Measurements from ENCODE around the gene SLC6A20. TPM values are rescaled to one million over a fixed set of nuclear protein-coding genes. Genes with fewer than 3 reads are reported as not detected.

SLC6A20 gene
- total and polyA plus RNA-seq, 2 donors from 2014 or later = 0.37 to 35.2 TPM

DNA sequence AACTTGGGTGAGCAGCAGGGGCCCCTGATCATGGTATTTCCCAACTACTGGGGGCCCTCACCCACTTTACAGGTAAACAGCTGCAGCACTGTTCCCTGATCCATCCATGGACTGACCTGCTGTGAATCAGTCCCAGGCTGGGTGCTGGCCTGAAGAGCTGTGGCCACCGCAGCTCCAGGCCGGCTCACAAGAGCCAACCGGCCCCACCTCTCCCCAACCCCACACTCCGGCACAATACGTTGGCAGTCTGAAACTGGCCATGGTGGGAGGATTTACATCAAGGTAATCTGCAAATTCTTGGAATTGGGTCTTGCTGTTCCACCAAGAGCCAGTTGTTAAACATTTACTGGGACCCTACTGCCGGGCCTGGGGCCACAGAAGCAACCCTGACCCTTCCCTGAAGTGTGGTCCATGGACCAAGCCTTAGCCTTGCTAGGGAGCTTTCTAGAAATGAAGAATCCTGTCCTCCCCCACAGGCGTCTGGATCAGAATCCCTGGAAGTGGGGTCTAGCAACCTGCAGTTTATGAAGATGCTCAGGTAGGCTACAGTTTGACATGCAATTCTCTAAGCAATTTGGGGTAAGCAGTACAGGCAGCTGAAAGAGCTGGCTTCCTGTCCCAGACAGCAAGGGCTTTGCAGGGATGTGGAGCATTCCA lies 3.7 kb downstream of the SLC6A20 start:
- TF ChIP-seq, protein P1, sequence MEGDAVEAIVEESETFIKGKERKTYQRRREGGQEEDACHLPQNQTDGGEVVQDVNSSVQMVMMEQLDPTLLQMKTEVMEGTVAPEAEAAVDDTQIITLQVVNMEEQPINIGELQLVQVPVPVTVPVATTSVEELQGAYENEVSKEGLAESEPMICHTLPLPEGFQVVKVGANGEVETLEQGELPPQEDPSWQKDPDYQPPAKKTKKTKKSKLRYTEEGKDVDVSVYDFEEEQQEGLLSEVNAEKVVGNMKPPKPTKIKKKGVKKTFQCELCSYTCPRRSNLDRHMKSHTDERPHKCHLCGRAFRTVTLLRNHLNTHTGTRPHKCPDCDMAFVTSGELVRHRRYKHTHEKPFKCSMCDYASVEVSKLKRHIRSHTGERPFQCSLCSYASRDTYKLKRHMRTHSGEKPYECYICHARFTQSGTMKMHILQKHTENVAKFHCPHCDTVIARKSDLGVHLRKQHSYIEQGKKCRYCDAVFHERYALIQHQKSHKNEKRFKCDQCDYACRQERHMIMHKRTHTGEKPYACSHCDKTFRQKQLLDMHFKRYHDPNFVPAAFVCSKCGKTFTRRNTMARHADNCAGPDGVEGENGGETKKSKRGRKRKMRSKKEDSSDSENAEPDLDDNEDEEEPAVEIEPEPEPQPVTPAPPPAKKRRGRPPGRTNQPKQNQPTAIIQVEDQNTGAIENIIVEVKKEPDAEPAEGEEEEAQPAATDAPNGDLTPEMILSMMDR (IDR thresholded peaks at IDR 0.05; ENCODE audit: borderline replicate concordance, extremely low read depth, insufficient read depth) = no peak
- Histone ChIP-seq H3K9ac (ENCODE audit: low read length in 3 of 3) (no peak overlapping the region), H3K27ac (ENCODE audit: low read depth in 2 of 2, low read length in 2 of 2) (no peak overlapping the region), H3K27me3 (ENCODE audit: control insufficient read depth, insufficient read depth, low read length) (peaks cover 18% of the 10 kb centered on the region), H3K36me3 (ENCODE audit: control insufficient read depth in 2 of 3, insufficient read depth in 3 of 3, low read length in 3 of 3) (no peaks in the 10 kb centered on the region), H3K4me1 (ENCODE audit: control insufficient read depth in 2 of 3, insufficient read depth in 2 of 3, low read depth in 1 of 3, low read length in 3 of 3) (peaks cover 0 to 9% (median 0%) of the 10 kb centered on the region in 3 donors), H3K9me3 (ENCODE audit: control insufficient read depth in 2 of 3, insufficient read depth in 1 of 3, low read length in 3 of 3) (peaks cover 0 to 5% (median 0%) of the 10 kb centered on the region in 3 donors), H3K4me3 (ENCODE audit: low read length in 3 of 3) (no peak overlapping the region)
- intact Hi-C loops (cut with DNase I) = no loop called here
- no peak for FAIRE-seq
- DNase-seq = no peak

DNA sequence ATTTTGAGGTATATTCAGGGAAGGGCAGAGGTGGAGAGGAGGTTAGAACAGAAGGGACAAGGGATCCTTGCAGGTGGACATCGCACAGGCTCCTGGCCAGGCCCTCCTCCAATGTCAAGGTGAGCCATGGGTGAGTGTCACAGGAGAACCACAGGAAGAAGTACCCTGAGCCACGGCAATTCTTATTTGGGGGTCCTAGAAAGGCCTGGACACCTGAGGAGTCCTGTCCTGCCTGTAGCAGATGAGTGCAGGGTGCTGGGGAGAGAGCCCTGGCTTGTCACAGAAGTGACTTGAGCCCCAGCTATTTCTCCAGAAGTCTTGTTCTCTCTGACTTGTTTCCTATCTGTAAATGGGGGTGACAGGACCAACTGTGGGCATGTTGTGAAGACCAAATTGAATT lies 4.3 kb downstream of the SLC6A20 start:
- no peak for DNase-seq
- H3K9ac ChIP-seq (ENCODE audit: low read length in 3 of 3) = no peak overlapping the region
- TF ChIP-seq, protein P1 (IDR thresholded peaks at IDR 0.05; ENCODE audit: borderline replicate concordance, extremely low read depth, insufficient read depth) = no peak
- H3K36me3 ChIP-seq (ENCODE audit: control insufficient read depth in 2 of 3, insufficient read depth in 3 of 3, low read length in 3 of 3) = no peaks in the 10 kb centered on the region
- FAIRE-seq = no peak
- H3K4me1 ChIP-seq (ENCODE audit: control insufficient read depth in 2 of 3, insufficient read depth in 2 of 3, low read depth in 1 of 3, low read length in 3 of 3) = peaks cover 0 to 9% (median 0%) of the 10 kb centered on the region in 3 donors
- H3K27me3 ChIP-seq (ENCODE audit: control insufficient read depth, insufficient read depth, low read length) = peaks cover 14% of the 10 kb centered on the region
- peaks cover 0 to 5% (median 0%) of the 10 kb centered on the region in 3 donors for H3K9me3 ChIP-seq (ENCODE audit: control insufficient read depth in 2 of 3, insufficient read depth in 1 of 3, low read length in 3 of 3)
- H3K27ac ChIP-seq (ENCODE audit: low read depth in 2 of 2, low read length in 2 of 2) = no peak overlapping the region
- H3K4me3 ChIP-seq (ENCODE audit: low read length in 3 of 3) = no peak overlapping the region
- intact Hi-C loops (cut with DNase I) = no loop called here

DNA sequence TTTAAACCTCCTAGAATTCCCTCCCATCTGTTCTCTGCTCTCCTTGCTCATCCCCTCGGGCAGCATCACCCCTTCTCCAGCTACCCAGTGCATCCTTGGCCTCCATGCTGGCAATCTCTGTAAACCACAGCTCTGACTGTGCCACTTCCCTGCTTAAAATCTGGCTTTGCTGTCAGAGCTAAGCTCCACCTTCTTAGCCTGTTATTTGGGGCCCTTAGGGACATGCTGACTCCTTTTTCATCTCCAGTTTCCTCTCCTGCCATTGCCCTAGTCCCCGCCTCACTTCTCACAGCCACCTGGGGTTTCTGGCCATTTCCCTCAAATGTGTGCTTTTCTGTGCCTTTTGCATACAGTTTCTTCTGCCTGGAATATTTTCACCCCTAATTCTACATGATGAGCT lies 5.7 kb downstream of the SLC6A20 start:
- H3K4me1 ChIP-seq (ENCODE audit: control insufficient read depth in 2 of 3, insufficient read depth in 2 of 3, low read depth in 1 of 3, low read length in 3 of 3) = no peaks in the 10 kb centered on the region
- DNase-seq (no peak), FAIRE-seq (no peak)
- H3K9ac ChIP-seq (ENCODE audit: low read length in 3 of 3) = no peak overlapping the region
- no peaks in the 10 kb centered on the region for H3K36me3 ChIP-seq (ENCODE audit: control insufficient read depth in 2 of 3, insufficient read depth in 3 of 3, low read length in 3 of 3)
- H3K9me3 ChIP-seq (ENCODE audit: control insufficient read depth in 2 of 3, insufficient read depth in 1 of 3, low read length in 3 of 3) = peaks cover 0 to 5% (median 0%) of the 10 kb centered on the region in 3 donors
- intact Hi-C loops (cut with DNase I) = no loop called here
- no peak overlapping the region for H3K27ac ChIP-seq (ENCODE audit: low read depth in 2 of 2, low read length in 2 of 2)
- peaks cover 5% of the 10 kb centered on the region for H3K27me3 ChIP-seq (ENCODE audit: control insufficient read depth, insufficient read depth, low read length)
- TF ChIP-seq, protein P1 (IDR thresholded peaks at IDR 0.05; ENCODE audit: borderline replicate concordance, extremely low read depth, insufficient read depth) = no peak
- H3K4me3 ChIP-seq (ENCODE audit: low read length in 3 of 3) = no peak overlapping the region

Data from kidney (tissue), 14 donors.